Neural cell (in vitro differentiated cells): ENCODE results near the gene PANK4.

Source experiments
- CTCF ChIP-seq: fragments of 450-650 bp; IDR thresholded peaks from 2 replicates; pipeline ENCODE4 v1.5.1; 2014; ENCODE audit warnings: antibody characterized with exemption, mild to moderate bottlenecking, moderate library complexity; ENCODE audit not compliant: poor library complexity, severe bottlenecking
- EZH2 ChIP-seq: fragments of 200-600, 300-800 bp; shearing (Covaris generic), sonication (generic); IDR thresholded peaks from 2 replicates; pipeline ENCODE4 v1.6.1; 2014; ENCODE audit warnings: antibody characterized with exemption, low read length, borderline replicate concordance, mild to moderate bottlenecking; ENCODE audit not compliant: insufficient read depth, poor library complexity, severe bottlenecking
- POLR2AphosphoS5 ChIP-seq: IDR thresholded peaks from 2 replicates; pipeline ENCODE4 v1.6.1; 2012
- TAF1 ChIP-seq: IDR thresholded peaks from 2 replicates; pipeline ENCODE4 v1.6.1; 2012; ENCODE audit warnings: low read depth
- TF ChIP-seq, protein P1 (sequence below): IDR thresholded peaks from 2 replicates; pipeline ENCODE4 v1.6.1; 2012; ENCODE audit warnings: borderline replicate concordance

GRCh38 chr1:2463396-2463795, 63.0 kb downstream of the PANK4 start:
- no peak for TF ChIP-seq CTCF
- TF ChIP-seq EZH2 = no peak
- TF ChIP-seq, protein P1, sequence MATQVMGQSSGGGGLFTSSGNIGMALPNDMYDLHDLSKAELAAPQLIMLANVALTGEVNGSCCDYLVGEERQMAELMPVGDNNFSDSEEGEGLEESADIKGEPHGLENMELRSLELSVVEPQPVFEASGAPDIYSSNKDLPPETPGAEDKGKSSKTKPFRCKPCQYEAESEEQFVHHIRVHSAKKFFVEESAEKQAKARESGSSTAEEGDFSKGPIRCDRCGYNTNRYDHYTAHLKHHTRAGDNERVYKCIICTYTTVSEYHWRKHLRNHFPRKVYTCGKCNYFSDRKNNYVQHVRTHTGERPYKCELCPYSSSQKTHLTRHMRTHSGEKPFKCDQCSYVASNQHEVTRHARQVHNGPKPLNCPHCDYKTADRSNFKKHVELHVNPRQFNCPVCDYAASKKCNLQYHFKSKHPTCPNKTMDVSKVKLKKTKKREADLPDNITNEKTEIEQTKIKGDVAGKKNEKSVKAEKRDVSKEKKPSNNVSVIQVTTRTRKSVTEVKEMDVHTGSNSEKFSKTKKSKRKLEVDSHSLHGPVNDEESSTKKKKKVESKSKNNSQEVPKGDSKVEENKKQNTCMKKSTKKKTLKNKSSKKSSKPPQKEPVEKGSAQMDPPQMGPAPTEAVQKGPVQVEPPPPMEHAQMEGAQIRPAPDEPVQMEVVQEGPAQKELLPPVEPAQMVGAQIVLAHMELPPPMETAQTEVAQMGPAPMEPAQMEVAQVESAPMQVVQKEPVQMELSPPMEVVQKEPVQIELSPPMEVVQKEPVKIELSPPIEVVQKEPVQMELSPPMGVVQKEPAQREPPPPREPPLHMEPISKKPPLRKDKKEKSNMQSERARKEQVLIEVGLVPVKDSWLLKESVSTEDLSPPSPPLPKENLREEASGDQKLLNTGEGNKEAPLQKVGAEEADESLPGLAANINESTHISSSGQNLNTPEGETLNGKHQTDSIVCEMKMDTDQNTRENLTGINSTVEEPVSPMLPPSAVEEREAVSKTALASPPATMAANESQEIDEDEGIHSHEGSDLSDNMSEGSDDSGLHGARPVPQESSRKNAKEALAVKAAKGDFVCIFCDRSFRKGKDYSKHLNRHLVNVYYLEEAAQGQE = no peak
- no peak for TF ChIP-seq TAF1
- TF ChIP-seq POLR2AphosphoS5 = no peak
